ENCODE results near the gene ZNF488.

- TF ChIP-seq CTCF (IDR thresholded peaks at IDR 0.05) = no peak
- no peak for TF ChIP-seq POLR2AphosphoS5 (IDR thresholded peaks at IDR 0.05)
- no peak for TF ChIP-seq POLR2A (IDR thresholded peaks at IDR 0.05)
- no peak for TF ChIP-seq EP300 (IDR thresholded peaks at IDR 0.05)
Observed at GRCh38 chr10:47381103-47381395, 3.0 kb downstream of the ZNF488 start.

Measured in suprapubic skin (tissue), 4 donors.